NCI-H2029 (cell line): ENCODE results near the gene TASP1.
"Not testable (repeated sequence)": the region's sequence is repeated elsewhere in the genome, so short reads cannot be mapped to it uniquely, and the experiment has no call there.

Experiments used
- DNase-seq: peaks from one replicate; lab custom pipeline; 2025; lab: John Stamatoyannopoulos, UW

The TASP1 gene

DNA sequence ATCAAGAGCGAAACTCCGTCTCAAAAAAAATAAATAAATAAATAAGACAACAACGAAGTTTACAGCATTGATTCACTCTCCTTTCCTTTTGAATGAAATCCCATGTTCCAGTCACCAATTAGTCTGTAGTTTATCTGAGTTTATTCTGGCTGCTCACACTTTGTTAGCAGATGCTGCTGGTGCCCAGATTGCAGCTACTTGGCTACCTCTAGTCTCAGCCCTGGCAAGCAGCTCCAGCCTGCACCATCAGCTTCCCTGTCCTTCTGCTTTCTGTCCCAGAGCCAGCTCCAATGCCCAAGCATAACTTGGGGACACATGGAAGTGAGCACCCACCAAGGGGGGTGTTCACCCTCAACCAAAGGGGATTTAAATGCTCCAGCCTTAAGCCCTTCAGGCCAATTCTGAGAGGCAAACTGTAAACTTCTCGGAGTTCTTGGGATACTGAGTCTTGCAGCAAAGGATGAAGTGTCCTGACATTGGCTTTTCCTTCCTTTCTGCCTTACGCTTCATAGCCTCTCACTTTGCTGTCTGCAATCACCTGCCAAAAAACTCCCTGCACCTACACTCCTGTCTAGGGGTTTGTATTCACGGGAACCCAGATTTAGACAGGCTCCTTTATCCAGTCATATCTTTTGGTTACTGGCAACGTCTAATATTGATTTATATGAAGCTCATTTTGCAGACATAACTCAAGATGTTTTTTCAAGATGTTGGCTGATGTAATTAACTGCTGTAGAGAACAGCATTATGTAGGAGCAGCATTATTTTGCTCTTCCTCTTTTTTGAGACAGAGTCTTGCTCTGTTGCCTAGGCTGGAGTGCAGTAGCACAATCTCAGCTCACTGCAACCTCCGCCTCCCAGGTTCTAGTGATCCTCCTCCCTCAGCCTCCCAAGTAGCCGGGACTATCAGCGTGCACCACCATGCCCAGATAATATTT is 9.8 kb upstream of the TASP1 start:
- DNase-seq = no peak

DNA sequence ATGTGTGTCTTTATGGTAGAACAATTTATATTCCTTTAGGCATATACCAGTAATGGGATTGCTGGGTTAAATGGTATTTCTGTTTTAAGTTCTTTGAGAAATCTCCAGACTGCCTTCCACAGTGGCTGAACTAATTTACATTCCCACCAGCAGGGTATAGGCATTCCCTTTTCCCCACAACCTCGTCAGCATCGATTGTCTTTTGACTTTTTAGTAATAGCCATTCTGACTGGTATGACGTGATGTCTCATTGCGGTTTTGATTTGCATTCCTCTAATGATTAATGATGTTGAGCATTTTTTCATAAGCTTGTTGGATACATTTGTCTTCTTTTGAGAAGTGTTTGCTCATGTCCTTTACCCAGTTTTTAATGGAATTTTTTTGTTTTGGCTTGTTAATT is 5.3 kb upstream of the TASP1 start:
- no peak for DNase-seq

DNA sequence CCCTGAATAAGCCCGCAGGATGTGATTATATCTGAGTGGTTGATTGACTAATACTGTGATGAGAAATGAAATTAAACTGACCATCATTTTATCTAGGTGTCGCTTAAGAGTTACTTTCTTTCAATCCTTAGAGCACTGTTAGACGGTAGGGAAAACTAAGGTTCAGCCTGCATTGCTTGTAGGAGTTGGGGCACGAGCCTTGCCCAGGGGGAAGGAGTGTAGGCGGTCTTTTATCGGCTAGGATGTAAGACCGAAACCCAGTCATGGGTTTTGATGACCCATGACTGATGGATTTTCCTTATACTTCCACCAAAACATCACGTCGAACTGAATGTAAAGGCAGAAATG is 392 bp upstream of the TASP1 start:
- DNase-seq = no peak

DNA sequence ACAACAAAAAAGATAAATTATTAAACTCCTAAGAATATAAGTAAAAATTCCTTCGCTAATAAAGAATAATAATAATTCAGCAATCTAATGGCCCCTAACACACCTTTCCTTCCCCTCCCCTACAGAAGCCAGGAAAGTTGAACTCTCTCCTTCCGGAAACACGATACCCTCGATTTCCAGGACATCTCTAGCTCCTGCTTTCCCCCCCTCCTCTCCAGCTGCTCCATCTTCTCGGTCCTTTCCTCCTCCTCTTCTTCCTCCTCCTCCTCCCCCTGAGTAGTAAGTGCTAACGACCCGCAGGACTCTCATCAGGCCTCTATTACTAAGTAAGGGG is 603 bp downstream of the TASP1 start:
- DNase-seq = peak; percentile 9

DNA sequence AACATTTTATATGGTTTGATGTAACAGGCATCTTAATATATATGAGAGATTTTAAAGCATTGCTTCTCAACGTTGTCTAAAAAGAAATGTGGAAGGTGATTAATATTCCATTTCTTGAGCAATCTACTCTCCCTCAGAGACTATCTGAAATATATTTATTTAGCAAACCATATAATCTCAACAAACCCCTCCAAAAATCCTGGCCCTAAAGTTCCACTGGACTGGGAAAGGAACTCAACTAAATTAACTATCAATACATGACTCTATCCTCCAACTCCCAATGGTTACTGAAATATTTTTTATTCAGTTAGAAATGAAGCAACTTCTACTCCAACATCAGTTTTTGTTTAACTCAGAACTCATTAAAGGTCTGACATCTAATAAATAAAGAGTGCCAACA is 6.3 kb downstream of the TASP1 start:
- DNase-seq = no peak

DNA sequence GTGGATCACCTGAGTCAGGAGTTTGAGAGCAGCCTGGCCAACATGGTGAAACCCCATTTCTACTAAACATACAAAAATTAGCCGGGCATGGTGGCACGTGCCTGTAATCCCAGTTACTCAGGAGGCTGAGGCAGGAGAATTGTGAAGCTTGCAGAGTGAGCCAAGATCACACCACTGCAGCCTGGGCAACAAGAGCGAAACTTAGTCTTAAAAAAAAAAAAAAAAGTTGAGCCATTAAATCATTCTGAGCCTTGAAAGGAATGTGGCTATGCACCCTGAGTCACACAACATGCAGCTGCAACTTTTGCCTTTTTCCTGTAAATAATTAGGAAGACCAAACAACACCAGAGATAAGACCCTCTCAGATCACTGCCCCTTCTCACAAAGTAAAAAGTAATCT is 11.2 kb downstream of the TASP1 start:
- DNase-seq = not testable (repeated sequence)

DNA sequence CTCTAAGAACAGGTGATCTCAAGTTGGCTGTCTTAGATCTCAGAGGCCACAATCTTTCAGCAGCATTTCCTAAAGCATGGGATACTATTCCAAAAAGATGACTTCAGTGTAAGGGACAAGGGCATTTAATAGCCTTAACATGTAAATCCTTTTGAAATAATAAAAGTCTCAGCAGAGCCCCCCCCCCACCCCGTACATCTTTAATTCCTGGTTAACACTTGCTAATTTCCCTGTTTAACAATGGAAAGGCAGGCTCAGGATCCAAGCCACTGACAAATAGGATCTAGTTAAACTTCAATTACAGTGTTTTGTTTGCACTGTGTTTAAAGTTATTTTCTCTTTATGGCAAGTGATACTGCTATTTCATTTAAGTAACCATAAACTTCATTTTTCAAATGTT is 12.0 kb downstream of the TASP1 start:
- no peak for DNase-seq

DNA sequence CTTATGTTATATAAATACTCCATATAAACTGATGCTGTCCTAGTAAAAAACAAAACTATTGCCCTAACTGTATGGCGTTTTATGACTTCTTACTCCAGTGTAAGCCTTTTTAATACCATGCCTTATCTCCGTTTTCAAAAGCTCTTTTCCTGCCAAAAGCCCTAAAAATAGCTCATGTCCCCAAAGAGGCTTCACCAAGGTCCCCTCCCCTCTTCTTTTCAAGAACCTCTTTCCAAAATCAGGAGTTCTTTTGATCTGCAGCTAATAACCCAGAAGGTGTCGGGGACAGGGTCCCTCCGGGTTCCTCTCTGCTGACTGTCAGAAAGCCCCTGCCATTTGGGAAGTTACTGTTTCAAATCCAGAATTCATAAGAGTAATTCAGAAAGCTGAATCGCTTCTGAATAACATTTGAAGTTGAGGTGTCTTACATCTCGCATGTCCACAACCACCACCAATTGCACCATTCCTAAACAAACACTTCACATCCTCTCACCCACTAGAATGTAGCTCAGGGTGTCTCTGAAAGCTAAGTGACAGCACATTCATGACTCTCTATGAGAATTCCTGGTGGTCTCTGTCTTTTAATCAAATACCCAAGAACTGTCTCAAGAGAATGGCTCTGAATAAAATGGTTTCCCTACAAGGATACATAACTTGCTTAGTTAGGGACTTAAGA is 13.3 kb downstream of the TASP1 start:
- DNase-seq = no peak

DNA sequence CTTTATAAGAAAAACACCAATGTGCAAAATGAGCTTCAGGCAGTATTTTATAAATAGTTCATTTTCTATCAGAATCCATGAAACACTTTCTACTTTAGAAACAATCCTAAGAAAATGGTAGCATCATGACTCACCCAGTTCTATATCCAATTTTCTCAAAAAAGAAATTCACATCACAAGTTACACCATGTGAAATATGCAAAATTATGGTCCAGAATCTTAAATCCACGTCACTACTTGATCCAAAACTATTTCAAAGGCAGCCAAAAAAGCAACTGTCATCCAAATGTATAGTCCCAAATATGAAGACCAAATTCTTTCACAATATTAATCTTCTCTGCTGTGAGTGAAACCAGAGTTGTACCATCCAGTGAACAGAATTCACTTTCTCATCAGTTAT is 19.3 kb downstream of the TASP1 start:
- not testable (repeated sequence) for DNase-seq

DNA sequence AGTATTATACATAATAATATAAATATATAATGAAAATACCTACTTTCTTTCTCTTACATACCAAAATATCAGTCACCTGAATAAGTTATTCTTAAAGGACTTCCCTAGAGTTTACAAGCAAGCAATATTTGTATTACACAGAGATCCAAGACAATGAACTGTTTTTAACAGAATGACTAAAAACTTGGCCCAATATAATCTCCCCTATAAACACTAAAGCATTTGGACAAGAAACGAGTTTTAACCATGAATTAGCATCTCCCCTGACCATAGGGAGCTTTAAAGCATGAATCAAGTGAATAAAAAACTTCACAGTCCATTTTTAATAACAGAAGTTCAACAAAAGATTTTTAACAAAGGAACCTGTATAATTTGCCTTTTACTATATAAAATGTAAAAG is 20.3 kb downstream of the TASP1 start:
- not testable (repeated sequence) for DNase-seq

DNA sequence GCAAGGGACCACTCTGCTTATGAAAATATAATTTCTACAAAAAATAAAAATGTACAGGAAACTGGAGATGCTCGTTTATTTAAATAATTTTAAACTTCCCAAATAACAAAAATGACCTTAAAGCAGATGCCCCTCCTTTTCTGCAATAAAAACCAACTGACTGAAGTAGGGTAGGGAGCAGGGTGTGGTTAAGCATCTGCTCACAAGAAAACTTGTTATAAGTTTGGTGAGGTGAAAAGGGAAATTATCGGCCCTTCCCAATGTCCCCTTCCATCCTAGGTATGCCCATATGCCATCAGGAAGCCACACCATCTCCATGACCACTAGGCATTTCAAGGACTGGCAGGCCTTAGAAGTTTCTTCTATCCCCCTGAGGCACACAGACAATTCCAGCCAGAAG is 21.1 kb downstream of the TASP1 start:
- not testable (repeated sequence) for DNase-seq

DNA sequence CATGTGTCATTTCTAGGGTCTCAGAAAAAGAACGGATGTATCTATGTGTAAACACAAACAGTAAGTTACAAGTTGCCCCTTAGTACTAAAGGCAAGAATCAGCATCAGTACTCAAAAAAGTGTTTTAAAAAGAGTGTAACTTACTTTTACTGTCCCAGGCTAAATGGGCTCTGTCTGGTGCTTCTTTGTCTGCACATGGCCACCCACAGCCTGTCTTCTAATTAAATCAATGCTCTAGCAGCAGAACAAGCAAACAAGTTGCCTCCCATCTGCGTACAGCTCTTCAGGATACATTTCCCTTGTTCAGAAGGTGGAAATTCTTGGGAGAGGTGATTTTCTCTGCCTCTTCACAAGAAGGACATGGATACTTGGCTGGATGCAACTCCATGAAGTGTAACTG is 22.0 kb downstream of the TASP1 start:
- not testable (repeated sequence) for DNase-seq

DNA sequence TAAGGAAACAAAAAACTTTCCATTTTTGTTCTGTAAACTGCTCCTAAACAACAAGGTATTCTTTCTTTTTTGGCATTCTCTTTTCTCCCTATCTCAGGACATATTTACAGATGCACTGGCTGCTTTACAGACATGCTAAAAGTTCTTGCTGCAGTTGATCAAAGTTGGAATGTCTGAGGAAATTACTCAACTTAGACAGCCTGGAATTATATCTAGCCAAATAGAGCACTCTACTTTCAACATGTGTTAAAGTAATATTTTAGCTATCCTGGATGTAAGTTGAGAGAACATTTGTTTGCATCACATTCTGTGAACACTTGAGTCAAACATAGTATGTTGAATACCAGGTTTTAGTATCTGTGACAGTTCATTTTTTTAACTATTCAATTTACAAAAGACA is 24.8 kb downstream of the TASP1 start:
- no peak for DNase-seq

DNA sequence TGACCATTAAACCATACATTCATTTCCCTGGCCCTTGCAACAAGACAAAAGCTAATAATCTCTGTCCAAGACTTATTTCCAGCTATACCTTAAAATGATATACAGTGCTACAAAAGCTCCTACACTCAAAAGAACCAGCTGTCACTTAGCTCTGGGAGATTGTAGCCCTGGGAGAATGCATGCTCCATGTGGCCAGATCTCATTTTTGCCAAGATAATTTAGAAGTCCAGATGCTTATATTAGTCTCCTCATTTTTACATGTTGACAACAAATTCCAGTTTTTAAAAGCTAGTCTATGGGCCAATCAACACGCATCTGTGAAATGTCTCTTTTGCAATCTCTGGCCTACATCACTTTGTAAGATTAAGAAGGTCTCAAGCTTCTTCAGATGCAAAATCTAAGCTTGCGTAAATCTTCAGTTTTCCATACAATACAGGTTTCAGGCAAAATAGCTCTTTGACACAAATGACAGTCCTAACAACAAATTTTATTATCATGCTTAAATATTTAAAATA is 27.1 kb downstream of the TASP1 start:
- DNase-seq = no peak

DNA sequence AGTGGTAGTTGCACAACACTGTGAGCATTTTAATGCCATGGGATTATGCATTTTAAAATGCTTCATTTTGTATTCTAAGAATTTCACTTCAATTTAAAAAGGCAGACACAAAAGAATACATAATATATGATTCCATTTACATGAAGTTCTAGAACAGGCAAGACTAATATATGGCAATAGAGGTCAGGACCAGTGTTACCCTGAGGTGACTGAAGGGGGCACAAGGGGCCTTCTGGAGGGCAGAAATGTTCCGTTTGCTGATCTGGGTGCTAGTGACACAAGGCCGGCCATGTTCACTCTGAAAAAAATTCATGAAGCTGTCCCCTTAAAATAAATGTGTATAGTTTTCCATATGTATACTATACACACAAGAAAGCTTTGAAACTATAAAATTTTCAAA is 28.5 kb downstream of the TASP1 start:
- DNase-seq = no peak

DNA sequence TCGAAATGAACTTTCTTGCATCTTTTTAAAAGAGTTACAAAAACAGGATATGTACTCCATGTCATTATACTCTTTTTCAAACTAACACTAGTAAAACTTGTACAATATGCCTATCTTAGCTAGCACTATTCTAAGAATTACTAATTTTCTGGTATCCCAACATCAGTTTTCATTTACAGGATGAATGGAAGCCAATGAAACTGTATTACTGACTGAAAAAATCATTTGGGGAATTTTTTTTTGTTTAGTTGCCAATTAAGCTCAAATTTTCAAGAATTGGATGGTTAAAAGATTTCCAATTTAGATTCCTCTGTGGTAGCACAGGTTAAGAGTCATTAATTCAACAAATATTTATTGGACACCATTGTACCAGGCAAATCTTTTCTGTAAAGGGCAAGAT is 30.7 kb downstream of the TASP1 start:
- no peak for DNase-seq

DNA sequence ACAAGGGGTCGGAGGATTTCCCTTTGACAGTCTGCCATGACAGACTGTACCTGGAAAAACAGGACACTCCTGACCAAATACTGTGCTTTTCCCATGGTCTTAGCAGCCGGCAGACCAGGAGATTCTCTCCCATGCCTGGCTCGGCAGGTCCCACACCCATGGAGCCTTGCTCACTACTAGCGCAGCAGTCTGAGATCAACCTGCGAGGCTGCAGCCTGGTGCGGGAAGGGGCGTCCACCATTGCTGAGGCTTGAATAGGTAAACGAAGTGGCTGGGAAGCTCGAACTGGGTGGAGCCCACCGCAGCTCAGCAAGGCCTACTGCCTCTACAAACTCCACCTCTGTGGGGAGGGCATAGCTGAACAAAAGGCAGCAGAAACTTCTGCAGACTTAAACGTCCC is 45.3 kb downstream of the TASP1 start:
- DNase-seq = not testable (repeated sequence)

DNA sequence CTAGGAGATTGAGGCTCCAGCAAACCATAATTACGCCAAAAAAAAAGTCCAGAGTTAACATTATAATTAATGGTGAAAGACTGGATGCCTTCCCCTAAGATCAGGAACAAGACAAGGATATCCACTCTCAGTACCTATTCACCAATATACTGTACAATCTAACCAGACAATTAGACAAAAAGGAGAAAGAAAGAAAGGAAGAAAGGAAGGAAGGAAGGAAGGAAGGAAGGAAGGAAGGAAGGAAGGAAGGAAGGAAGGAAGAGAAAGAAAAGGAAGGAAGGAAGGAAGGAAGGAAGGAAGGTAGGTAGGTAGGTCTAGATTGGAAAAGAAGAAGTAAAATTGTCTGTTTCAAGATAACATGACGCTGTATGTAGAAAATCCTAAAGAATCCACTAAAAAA is 50.7 kb downstream of the TASP1 start:
- no peak for DNase-seq

DNA sequence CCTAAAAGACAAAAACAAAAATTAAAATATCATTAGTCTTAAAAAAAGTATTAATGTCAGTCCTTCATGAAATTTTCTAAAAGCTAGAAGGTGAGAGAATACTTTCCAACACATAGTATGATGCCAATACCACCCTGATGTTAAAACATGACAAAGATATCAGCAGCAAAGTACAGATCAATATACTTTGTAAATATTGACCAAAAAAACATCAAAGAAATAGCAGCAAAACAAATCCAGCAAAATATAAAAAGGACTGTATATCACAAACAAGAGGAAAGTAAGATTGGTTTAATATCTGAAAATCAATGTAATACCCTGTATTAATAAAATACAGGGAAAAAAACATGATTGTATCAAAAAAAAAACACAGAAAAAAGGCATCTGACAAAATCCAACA is 51.4 kb downstream of the TASP1 start:
- DNase-seq = no peak

DNA sequence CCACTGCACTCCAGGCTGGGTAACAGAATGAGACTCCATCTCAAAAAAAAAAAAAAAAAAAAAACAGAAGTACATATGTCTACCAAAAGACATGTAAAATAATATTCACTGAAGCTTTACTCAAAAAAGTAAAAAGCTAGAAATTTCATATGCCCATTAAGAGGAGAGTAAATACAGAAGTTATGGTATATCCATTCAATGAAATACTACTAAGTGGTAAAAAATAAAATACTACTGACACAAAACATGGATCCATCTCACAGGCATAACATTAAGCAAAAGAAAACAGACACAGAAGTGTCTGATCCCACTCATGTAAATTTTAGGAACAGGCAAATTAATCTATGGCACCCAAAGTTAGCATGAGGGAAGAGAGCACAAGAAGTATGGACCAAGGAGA is 52.6 kb downstream of the TASP1 start:
- no peak for DNase-seq

DNA sequence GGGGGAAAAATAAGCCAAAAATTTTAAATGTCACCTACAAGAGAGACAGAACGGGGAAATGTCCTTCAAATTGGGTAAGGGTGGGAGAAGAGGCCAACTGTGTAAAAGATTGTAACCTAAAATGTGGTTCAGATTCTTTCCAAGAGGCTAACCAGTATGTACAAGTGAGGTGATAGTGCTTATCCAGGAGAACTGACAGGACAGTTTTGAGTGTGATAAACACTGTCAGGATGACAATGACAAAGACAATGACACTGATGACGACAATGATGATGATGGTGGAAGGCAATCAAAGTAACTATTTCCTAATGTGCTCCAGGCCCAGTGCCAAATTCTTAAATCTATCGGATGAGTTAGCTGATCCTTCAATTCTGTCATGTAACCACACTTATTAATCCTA is 57.3 kb downstream of the TASP1 start:
- DNase-seq = no peak

DNA sequence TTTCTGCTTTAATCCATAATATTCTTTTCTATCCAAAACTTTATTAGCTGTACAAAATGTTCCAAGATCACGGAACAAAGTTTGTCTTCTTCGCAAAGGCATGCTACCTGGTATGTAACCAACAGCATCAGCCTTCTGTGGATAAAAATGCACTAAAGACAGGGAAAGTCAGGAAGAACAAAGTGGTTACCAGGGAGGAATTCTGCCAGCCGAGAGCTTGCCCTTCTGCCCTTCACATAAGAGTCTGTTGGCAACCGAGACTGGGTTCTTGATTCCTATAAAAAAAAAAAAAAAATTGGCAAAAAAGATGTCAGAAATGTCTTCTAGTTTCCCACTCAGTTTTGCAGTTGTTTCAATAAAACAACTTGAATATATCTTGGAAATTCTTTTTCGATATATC is 58.0 kb downstream of the TASP1 start:
- DNase-seq = no peak

DNA sequence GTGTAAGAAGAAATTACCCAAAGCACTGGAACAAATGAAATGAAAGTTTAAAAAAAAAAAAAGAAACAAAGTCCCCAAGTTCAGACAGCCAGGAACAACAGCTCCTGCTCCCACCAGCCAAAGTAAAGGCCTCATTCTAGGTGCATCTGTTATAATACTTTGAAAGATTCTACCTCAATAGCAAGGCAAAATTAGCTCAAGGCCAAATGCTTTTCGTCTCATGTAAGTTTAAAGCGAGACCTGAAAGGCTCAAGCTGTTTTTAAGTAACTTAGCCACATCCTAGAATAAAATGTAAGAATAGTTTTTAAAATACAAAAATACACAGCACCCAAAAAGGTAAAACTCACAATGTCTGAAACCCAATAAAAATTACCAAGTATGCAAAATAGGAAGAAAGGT is 64.7 kb downstream of the TASP1 start:
- no peak for DNase-seq

DNA sequence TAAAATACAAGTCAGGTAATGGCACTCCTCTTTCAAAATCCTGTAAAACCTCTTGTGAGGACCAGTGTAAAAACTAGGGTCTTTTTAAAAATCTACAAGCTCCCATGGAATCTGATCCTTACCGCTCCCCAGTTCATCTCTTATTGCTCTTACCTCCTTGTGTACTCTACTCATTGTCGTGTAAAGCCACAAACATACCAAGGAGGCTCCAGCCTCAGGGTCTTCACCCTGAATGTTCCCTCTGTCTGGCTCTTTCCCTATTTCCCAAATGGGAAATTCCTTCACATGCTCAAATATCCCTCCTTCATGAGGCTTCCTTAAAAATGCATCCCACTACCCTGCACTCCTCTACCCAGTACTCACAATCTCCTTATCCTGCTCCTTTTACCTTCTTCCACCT is 67.1 kb downstream of the TASP1 start:
- no peak for DNase-seq
